MCF 10A (cell line): ENCODE results near the gene MED13L. TPM values are rescaled to one million over a fixed set of nuclear protein-coding genes. Genes with fewer than 3 reads are reported as not detected.
"Not testable (repeated sequence)": the region's sequence is repeated elsewhere in the genome, so short reads cannot be mapped to it uniquely, and the experiment has no call there.

Experiments
- BruUV-seq: library from RNA; stranded (reverse); fragments of 400-500 nt; replicated peaks from 2 replicates; lab custom pipeline; 2021; lab: Mats Ljungman, UMichigan
- CTCF ChIA-PET: fragments of 300-600 bp; sonication (Branson Sonifier 250); formaldehyde crosslinking; extraction: SDS; loops from one replicate; lab custom pipeline; 2021; ENCODE audit warnings: antibody characterized with exemption, inconsistent platforms; lab: Yijun Ruan, JAX
- POLR2A ChIA-PET: fragments of 300-600, 350-650 bp; sonication (Branson Sonifier 250); formaldehyde crosslinking; extraction: SDS; loops from one replicate; lab custom pipeline; 2020; ENCODE audit warnings: antibody characterized with exemption, inconsistent platforms; lab: Yijun Ruan, JAX
- DNase-seq: peaks from one replicate; pipeline ENCODE4 v3.0.0-alpha.2; 2018; ENCODE audit not compliant: unreplicated experiment
- H3K27ac Mint-ChIP-seq: one replicate; pipeline ENCODE4 v1.8.0; 2022; ENCODE audit warnings: mild to moderate bottlenecking, low read depth, mixed read lengths; ENCODE audit not compliant: unreplicated experiment
- H3K27me3 Mint-ChIP-seq: one replicate; pipeline ENCODE4 v1.8.0; 2022; ENCODE audit warnings: mixed read lengths; ENCODE audit not compliant: insufficient read depth, unreplicated experiment
- H3K36me3 Mint-ChIP-seq: one replicate; pipeline ENCODE4 v1.8.0; 2022; ENCODE audit warnings: mild to moderate bottlenecking, moderate library complexity, mixed read lengths; ENCODE audit not compliant: insufficient read depth, unreplicated experiment
- H3K4me1 Mint-ChIP-seq: one replicate; pipeline ENCODE4 v1.8.0; 2022; ENCODE audit warnings: mixed read lengths; ENCODE audit not compliant: insufficient read depth, unreplicated experiment
- H3K4me3 Mint-ChIP-seq: one replicate; pipeline ENCODE4 v1.8.0; 2022; ENCODE audit warnings: mild to moderate bottlenecking, moderate library complexity, mixed read lengths; ENCODE audit not compliant: unreplicated experiment
- H3K9me3 Mint-ChIP-seq: one replicate; pipeline ENCODE4 v1.8.0; 2022; ENCODE audit warnings: mixed read lengths; ENCODE audit not compliant: unreplicated experiment
- intact Hi-C: fragments of 100-400 bp; cut with micrococcal nuclease; formaldehyde crosslinking; loops from 2 replicates; pipeline ENCODE4 v1.14.1; 2022
- total RNA-seq: library from RNA; stranded (reverse); gene quantifications from 2 replicates; pipeline ENCODE4 v1.2.3, GENCODE V29; 2022
- TF ChIP-seq, protein P1 (sequence below): fragments of 200-600 bp; IDR thresholded peaks from one replicate; pipeline ENCODE4 v1.8.0; 2022; ENCODE audit warnings: antibody characterized with exemption, mild to moderate bottlenecking; ENCODE audit not compliant: unreplicated experiment

MED13L gene
- total RNA-seq, 1 experiment from 2014 or later: 91.6 TPM

DNA sequence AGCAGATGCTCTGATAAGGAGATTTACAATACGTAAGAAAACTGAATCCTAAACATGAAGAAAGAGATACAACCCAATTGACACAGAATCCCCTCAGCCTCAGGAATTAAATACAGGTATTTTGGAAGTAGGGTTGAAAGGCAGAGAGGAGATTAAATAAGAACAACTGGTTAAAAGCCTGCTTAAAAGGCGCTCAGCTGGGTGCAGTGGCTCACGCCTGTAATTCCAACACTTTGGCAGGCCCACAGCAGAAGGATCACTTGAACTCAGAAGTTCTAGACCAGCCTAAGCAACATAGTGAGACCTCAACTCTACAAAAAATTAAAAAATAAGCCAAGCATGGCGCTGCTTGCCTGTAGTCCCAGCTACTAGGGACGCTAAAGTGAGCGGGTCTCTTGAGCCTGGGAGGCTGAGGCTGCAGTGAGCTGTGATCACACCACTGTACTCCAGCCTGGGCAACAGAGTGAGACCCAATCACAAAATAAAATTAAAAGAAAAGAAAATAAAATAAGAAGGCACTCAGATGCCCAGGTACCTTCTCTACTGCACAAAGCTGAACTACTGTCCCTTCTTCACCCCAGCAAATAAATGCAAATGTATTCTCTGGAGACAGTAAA is 32.9 kb downstream of the MED13L start:
- CTCF ChIA-PET: interaction anchor here (0.7 to 1.0 kb wide), 2 partner anchors 10 to 784 kb away, joined by 3 read pairs; no protein-coding TSS in a partner anchor
- H3K27ac Mint-ChIP-seq: no peak overlapping the region
- POLR2A ChIA-PET: interaction anchor here (0.6 to 1.4 kb wide), 3 partner anchors 13 to 22 kb away, joined by 3 to 7 read pairs (median 3); no protein-coding TSS in a partner anchor
- no peaks in the 10 kb centered on the region for H3K9me3 Mint-ChIP-seq
- peaks cover 15% of the 10 kb centered on the region for H3K36me3 Mint-ChIP-seq
- peaks cover 27% of the 10 kb centered on the region for H3K4me1 Mint-ChIP-seq
- TF ChIP-seq, protein P1, sequence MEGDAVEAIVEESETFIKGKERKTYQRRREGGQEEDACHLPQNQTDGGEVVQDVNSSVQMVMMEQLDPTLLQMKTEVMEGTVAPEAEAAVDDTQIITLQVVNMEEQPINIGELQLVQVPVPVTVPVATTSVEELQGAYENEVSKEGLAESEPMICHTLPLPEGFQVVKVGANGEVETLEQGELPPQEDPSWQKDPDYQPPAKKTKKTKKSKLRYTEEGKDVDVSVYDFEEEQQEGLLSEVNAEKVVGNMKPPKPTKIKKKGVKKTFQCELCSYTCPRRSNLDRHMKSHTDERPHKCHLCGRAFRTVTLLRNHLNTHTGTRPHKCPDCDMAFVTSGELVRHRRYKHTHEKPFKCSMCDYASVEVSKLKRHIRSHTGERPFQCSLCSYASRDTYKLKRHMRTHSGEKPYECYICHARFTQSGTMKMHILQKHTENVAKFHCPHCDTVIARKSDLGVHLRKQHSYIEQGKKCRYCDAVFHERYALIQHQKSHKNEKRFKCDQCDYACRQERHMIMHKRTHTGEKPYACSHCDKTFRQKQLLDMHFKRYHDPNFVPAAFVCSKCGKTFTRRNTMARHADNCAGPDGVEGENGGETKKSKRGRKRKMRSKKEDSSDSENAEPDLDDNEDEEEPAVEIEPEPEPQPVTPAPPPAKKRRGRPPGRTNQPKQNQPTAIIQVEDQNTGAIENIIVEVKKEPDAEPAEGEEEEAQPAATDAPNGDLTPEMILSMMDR: no peak
- DNase-seq: no peak
- no peak overlapping the region for H3K4me3 Mint-ChIP-seq
- H3K27me3 Mint-ChIP-seq: no peaks in the 10 kb centered on the region
- intact Hi-C loops: no loop called here
- no TSS peak for BruUV-seq

GRCh38 chr12:116244001-116244400 is 33.5 kb downstream of the MED13L start:
- intact Hi-C loops: no loop called here
- no peak overlapping the region for H3K27ac Mint-ChIP-seq
- CTCF ChIA-PET: interaction anchor here (0.7 kb wide), 1 partner anchor 785 kb away, joined by 3 read pairs; no protein-coding TSS in a partner anchor
- DNase-seq: no peak
- BruUV-seq: no TSS peak
- H3K27me3 Mint-ChIP-seq: no peaks in the 10 kb centered on the region
- peaks cover 27% of the 10 kb centered on the region for H3K4me1 Mint-ChIP-seq
- H3K4me3 Mint-ChIP-seq: no peak overlapping the region
- POLR2A ChIA-PET: no interaction called here
- no peaks in the 10 kb centered on the region for H3K9me3 Mint-ChIP-seq
- TF ChIP-seq, protein P1: no peak
- H3K36me3 Mint-ChIP-seq: peaks cover 12% of the 10 kb centered on the region

GRCh38 chr12:116242740-116243139 is 34.8 kb downstream of the MED13L start:
- TF ChIP-seq, protein P1: no peak
- Mint-ChIP-seq H3K9me3 (no peaks in the 10 kb centered on the region), H3K27me3 (no peaks in the 10 kb centered on the region), H3K36me3 (peaks cover 12% of the 10 kb centered on the region), H3K4me1 (peaks cover 27% of the 10 kb centered on the region), H3K27ac (no peak overlapping the region), H3K4me3 (no peak overlapping the region)
- DNase-seq: no peak
- CTCF ChIA-PET: no interaction called here
- POLR2A ChIA-PET: interaction anchor here (0.7 to 1.9 kb wide), 4 partner anchors 11 to 324 kb away, joined by 3 to 9 read pairs (median 4); no protein-coding TSS in a partner anchor
- no TSS peak for BruUV-seq
- intact Hi-C loops: no loop called here

GRCh38 chr12:116241157-116241759 is 36.2 kb downstream of the MED13L start:
- peak; percentile 81 for DNase-seq
- no TSS peak for BruUV-seq
- Mint-ChIP-seq H3K36me3 (peaks cover 13% of the 10 kb centered on the region), H3K9me3 (no peaks in the 10 kb centered on the region), H3K4me3 (no peak overlapping the region), H3K27ac (no peak overlapping the region), H3K4me1 (peaks cover 28% of the 10 kb centered on the region), H3K27me3 (no peaks in the 10 kb centered on the region)
- intact Hi-C loops: no loop called here
- CTCF ChIA-PET: interaction anchor here (0.9 to 1.3 kb wide), 5 partner anchors 12 to 359 kb away, joined by 3 to 4 read pairs (median 3); no protein-coding TSS in a partner anchor
- POLR2A ChIA-PET: interaction anchor here (0.6 to 1.9 kb wide), 12 partner anchors 11 to 300 kb away, joined by 3 to 9 read pairs (median 3); no protein-coding TSS in a partner anchor
- TF ChIP-seq, protein P1: no peak

DNA sequence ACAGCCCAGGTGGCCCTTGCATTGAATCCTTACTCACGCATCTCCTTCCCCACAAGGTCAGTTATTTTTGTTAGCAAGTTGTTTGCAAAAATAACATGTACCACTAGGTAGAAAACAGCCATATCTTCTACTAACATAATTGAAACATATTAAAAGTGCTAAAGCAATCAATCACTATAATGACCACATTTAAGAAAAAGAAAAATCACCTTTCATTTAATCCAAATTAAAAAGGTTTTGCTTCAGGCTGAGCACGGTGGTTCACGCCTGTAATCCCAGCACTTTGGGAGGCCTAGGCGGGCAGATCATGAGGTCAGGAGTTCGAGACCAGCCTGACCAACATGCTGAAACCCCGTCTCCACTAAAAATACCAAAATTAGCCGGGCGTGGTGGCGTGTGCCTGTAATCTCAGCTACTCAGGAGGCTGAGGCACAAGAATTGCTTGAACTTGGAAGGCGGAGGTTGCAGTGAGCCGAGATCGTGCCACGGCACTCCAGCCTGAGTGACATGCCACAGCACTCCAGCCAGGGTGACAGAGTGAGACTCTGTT is 38.8 kb downstream of the MED13L start:
- H3K9me3 Mint-ChIP-seq, DNase-seq, H3K27me3 Mint-ChIP-seq, H3K4me3 Mint-ChIP-seq, BruUV-seq, H3K27ac Mint-ChIP-seq: not testable (repeated sequence)
- peaks cover 14% of the 10 kb centered on the region for H3K4me1 Mint-ChIP-seq
- intact Hi-C loops: loop anchor here (5.0 kb wide), 2 partner anchors 241 to 364 kb away; no protein-coding TSS in a partner anchor
- ChIA-PET CTCF (interaction anchor here (0.9 to 3.1 kb wide), 3 partner anchors 97 to 470 kb away, joined by 3 to 8 read pairs (median 5); no protein-coding TSS in a partner anchor), POLR2A (interaction anchor here (0.8 to 0.9 kb wide), 2 partner anchors 98 kb away, joined by 3 to 5 read pairs; no protein-coding TSS in a partner anchor)
- peaks cover 20% of the 10 kb centered on the region for H3K36me3 Mint-ChIP-seq
